Gastroesophageal sphincter (tissue), 3 donors: ENCODE data around the gene RIPK3.

Experiments used
- EP300 ChIP-seq: sonication (generic); formaldehyde crosslinking; IDR thresholded peaks from one replicate; pipeline ENCODE4 v1.6.1; 2017; ENCODE audit warnings: antibody characterized with exemption, mild to moderate bottlenecking
- TF ChIP-seq, protein P1 (sequence below), 4 experiments: fragments of 200-600 bp in 2 of 4; fragments of 450-650 bp in 2 of 4; sonication (generic) in 1 of 4; IDR thresholded peaks; one replicate each; pipeline ENCODE4 v1.5.1; 2017 to 2019; ENCODE audit warnings: antibody characterized with exemption in 4 of 4, mild to moderate bottlenecking in 2 of 4, moderate library complexity in 2 of 4

DNA sequence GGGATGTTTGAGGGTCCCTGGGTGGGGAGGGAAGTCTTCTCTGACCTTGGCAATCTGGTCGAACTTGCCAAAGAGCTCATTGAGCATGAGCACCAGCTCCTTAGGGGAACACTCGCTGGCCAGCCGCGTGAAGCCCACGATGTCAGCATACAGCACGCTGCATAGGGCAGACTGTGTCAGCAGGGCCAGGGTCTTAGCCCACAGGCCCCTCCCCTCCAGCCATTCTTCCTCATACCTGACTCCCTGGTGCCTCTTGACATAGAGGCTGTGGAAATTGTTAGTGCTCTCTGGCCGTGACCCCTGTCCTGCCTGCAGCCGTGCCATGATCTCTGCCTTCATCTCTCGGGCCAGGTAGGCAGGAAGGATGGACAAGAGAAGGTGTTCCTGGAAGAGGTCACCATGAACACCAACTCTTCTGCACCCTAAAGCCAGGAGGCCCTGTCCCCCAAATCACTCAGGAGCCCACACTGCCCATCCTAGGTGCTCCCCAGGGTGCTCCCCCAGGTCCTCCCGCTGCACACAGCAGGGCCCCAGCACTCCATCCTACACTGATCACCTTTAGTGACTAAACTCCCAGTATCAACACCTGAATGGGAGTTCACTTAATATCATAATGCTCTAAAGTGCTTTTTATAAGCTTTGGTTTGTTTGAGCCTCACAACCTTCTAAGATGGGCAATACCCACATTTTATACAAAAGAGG is 8.7 kb downstream of the RIPK3 start:
- TF ChIP-seq, protein P1, sequence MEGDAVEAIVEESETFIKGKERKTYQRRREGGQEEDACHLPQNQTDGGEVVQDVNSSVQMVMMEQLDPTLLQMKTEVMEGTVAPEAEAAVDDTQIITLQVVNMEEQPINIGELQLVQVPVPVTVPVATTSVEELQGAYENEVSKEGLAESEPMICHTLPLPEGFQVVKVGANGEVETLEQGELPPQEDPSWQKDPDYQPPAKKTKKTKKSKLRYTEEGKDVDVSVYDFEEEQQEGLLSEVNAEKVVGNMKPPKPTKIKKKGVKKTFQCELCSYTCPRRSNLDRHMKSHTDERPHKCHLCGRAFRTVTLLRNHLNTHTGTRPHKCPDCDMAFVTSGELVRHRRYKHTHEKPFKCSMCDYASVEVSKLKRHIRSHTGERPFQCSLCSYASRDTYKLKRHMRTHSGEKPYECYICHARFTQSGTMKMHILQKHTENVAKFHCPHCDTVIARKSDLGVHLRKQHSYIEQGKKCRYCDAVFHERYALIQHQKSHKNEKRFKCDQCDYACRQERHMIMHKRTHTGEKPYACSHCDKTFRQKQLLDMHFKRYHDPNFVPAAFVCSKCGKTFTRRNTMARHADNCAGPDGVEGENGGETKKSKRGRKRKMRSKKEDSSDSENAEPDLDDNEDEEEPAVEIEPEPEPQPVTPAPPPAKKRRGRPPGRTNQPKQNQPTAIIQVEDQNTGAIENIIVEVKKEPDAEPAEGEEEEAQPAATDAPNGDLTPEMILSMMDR (IDR thresholded peaks at IDR 0.05): no peak
- TF ChIP-seq EP300: no peak
